HG03196 (cell line): Measurements from ENCODE around the gene CREG1.

Experiments used
- ATAC-seq: cut with Tn5 transposase; IDR thresholded peaks from one replicate; pipeline ENCODE4 v1.9.1; 2021; ENCODE audit not compliant: unreplicated experiment

The CREG1 gene

DNA sequence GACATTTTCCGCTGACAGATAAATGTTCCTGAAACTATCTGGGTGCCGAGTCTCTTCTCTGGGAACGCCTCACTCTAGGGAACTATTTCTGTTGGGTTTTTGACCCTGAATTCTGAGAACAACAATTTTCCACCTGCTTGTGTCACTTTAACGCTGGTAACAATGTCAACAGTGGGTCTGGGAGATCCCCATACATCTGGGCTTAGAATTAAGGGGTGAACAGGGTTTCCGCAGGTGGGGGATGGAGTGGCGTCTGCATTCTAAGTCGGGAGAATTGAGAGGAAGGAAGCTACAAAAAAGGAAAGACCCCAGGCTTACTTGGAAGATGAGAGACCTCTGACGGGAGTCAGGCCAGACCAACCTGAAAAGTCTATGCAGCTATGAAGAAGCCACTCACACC is 44.0 kb downstream of the CREG1 start:
- ATAC-seq: no peak

DNA sequence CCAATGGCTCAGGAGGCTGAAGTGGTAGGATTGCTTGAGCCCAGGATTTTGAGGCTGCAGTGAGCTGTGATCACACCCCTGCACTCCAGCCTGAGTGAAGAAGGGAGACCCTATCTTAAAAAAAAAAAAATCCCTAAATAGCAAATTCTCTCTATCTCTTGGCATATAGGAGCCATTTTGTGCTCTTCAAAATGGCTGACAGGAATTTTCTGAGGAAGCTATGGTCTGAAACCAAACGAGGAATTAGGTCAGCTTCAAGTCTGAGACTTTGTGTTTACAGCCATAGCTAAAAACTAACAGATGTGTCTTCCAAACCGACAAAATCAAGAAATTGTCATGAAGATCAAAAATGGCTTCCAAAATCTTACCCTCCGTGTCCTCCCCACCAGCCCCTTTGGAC is 45.8 kb downstream of the CREG1 start:
- ATAC-seq: no peak

DNA sequence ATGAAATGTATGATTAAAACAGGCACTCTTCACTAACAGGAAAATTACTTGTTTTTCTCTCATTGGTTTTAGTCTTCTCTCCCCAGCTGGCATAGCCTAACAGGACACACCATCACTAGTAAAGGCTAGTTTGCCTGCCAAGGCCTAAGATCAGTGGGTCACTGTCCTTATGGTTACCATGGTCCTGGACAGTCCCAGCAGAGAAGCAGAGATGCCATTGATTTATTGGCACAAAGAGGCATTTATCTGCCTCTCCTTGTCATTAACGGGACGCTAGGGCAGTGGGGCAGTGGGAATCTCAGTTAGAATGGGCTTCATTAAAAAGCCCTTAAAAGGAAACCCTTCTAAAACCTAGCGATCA is 49.1 kb downstream of the CREG1 start:
- no peak for ATAC-seq

DNA sequence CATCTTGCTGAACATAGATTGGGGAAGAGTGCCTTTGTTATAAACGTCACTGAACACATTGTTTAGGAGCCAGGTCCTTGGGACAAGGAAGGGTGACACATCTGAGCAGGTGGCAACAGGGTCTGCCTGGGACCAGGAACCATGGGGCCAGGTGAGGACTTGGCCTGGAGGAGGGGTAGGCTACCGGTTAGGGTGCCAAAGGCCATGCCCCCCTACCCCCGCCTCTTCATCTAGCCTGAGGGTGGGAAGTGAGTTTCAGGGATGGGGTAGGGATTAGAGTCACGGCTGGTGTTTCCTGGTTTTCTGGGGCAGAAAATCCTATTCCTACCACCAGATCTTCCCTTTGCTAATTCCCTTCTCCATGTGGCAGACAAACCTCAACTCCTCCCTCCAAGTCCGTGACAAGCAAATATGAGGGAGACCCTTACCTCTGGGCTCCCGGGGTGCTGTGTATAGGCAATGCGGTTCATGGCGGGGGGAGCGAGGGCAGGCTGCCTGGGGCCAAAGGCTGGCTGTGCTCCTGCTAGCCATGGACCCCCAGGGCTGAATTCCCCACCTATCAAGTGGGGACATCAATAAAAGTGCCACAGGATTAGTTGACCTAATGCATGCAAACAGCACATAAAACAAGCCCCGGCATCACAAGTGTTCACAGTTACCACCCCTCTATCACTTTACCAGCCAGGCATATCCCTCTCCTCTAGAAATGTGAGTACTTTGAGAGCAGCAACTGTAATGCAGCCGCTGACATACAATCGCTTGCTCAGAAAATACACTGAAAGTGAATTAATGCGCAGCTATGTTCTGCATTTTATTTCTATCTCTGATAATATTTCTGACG is 49.7 kb downstream of the CREG1 start:
- no peak for ATAC-seq

DNA sequence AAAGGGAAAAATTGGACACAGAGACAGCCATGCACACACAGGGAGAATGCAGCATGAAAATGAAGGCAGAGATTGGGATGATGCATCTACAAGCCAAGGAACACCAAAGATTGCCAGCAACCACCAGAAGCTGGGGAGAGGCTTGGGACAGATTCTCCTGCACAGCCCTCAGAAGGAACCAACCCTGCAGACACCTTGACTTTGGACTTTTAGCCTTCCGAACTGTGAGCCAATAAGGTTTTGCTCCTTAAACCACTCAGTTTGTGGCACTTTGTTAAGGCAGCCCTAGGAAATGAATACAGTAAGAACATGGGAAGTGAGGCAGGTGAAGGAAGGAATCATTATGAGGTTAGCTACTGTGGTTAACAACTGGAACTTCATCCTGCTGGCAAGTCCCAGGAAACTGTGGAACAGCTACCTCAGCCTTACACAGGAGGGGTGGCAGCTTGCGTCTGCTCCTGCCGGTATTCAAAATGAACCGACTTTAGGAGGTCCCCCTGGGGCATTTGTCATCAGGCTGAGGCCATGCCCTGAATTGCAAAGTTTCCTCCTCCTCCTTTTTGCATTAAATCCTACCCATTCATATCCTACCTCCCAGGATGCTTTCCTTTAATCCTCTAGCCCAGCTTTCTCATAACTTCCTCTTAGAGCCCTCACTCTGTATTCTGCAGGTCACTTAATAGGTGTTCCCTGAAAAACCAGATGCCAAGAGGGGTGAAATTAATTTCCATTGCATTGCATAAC is 50.7 kb downstream of the CREG1 start:
- no peak for ATAC-seq

DNA sequence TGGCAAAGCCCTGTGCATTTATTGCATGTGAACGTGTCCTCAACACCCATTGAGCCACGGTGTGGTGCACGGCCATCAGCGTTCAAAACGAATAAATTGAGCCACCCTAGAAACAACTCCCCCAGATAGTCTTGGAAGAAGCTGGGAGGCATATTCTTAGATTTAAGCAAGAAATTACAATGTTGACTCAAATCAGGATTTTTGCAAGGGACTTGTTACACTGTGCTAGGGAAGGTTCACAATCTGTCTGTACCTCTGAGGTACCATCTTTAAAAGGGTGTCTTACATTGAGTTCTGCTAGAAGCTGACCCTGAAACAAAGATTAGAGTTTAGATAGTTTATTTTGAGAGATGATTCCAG is 51.4 kb downstream of the CREG1 start:
- ATAC-seq: no peak

DNA sequence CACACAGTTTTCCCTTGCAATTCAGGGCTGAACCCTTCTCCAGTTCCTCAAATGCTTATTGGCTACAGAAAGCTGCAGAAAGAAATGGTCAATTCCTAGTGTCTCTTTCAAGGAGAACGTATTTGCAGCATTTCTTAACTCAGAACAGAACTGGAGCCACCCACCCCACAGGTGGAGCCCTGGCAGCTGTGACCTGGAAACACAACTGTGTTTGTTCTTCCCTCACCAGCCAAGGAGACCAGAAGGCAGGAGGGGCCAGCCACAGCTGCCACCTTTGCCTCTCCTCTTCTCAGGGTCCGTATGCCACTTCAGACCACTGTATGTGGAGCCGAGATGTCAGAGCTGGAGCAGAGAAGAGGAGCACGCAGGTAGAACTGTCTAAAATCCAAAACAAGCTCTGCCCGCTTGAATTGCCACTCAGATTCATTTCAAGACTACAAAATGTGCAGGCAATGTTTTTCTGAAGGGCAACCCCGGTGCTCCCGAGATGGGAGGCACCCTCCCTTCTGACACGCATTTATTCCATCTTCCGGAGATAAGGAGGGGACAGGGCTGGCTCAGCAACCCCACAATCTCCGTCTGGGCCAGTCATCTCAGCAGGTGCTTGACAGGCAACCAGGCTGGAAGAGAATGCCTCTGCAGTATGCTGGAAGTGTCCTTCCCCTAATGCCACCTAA is 51.9 kb downstream of the CREG1 start:
- no peak for ATAC-seq

DNA sequence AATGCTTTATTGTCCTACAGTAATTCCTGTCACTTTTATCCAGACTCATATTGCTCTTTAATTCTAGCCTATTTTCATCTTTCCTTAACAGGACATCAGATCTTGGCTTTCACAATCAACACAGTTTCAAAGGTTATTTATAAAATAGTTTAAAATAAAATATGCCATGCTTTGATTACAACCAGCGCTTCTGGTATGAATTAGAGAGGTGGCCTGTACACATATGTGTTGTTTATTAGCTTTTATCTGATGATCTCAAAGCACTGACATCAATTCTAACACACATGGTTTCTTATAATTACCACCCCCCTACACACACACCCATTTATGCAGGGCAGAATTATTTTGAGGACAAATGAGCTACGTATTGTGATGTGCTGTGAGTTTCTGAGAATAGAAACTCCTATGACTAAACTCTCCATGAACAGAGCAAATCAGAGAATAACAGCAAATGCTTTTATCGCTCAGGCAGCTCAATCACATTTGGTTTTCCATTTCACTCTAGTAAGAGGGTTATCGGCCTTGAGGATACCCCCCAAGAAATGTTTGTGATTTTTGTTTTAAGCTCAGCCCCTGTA is 53.2 kb downstream of the CREG1 start:
- ATAC-seq: no peak

DNA sequence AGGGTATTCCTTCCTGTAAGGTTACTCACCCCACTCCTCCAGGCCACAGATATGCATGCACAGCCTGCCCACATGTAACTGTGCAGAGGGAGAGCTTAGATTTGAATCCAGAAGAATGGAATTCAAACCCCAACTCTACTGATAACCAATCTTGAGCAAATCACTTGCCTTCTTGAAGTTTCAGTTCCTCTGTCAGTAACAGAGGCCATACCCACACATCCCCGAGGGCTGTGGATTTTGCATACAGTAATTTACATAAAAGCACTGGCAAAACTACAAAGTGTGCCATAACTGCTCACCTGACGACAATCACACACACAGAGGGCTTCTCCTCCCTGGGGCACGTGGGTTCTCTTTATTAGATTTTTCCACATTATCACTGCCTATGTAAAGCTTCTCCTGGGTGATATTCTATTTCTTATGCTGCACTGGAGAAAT is 53.9 kb downstream of the CREG1 start:
- peak; percentile 94 for ATAC-seq

DNA sequence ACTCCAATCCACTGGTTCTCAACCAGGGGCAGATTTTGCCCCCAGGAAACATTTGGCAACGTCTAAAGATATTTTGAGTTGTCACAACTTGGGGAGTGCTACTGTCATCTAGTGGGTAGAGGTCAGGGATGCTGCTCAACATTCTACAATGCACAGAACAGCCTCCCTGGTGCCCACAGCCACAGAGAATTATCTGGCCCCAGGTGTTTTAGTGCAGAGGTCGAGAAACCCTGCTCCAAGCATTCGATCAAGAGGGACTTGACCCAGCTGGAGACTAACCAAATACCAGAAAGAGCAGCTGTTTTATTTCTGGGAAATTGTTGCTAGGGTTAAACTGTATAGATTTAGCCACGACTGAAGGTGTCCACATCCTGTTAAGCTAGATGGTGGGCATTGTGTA is 54.5 kb downstream of the CREG1 start:
- ATAC-seq: no peak

DNA sequence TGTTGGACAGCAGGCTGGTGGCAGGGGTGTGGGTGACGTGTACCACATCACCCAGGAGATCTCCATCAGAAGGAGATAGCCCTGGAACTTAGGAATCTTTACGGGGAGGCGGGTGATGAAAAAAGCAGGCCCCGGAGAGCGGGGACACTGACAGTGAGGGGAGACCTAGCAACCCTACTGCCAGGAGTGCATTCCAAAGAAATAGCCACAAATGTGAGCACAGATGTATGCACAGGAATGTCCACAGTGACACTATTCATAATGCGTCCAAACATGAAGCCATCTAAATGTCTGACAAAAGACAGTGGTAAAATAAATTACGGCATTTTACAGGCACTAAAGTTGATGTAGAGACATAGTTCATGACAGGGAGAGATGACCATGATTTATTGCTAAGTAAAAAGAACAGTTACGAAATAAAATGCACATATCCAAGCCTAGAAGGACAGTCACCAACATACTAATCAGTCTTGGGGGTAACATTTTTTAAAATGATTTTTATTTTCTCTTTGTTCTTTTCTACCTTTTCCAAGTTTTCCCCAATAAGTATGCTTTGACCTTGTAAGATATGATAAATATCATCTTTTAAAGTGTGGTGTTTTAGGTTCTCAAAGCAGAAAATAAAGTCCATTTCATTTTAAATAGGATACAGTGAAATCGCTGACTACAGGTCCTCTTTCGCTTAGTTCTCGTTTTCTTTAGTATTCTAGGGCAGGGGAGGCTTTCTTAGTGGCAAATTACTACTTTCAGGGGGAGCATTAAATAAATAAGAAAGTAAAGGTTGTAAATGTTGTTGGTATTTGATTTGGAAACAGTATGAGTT is 56.6 kb downstream of the CREG1 start:
- no peak for ATAC-seq

DNA sequence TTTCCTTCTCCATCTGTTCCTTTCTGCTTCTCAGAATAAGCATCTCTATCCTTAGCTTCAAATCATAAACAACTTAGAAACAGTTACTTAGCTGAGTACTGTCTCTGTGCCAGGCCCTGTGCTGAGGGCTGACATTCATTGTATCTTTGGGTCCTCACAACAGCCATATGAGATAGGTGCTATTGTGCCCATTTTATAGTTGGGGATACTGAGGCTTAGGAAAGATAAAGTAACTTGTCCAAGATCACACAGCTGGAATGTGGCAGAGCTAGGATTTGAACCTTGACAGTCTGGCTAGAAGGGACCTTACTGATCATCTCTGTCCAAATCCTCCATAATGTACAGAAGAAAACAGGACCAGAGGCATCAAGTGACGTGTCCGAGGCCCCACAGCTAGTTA is 60.2 kb downstream of the CREG1 start:
- ATAC-seq: no peak

DNA sequence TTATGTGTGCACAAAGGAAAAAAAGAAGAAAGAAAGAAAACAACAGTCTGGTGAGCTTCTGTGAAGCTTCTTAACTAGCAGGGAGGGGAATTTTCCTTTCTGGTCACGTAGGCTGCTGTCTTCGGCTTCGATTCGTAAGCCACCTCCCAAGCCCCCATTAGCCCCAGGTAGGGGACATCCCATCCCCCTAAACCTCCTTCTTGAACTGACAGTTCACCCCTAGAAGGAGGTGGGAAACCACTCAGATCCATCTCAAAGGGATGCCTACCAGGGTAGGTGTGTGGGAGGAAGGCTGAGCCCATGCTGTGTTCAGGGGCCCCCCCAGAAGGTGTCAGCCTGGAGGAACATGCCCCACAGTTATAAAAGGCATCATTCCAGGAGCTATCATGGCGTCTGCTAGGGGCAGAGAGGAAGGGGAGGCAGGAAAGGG is 61.1 kb downstream of the CREG1 start:
- ATAC-seq: no peak

DNA sequence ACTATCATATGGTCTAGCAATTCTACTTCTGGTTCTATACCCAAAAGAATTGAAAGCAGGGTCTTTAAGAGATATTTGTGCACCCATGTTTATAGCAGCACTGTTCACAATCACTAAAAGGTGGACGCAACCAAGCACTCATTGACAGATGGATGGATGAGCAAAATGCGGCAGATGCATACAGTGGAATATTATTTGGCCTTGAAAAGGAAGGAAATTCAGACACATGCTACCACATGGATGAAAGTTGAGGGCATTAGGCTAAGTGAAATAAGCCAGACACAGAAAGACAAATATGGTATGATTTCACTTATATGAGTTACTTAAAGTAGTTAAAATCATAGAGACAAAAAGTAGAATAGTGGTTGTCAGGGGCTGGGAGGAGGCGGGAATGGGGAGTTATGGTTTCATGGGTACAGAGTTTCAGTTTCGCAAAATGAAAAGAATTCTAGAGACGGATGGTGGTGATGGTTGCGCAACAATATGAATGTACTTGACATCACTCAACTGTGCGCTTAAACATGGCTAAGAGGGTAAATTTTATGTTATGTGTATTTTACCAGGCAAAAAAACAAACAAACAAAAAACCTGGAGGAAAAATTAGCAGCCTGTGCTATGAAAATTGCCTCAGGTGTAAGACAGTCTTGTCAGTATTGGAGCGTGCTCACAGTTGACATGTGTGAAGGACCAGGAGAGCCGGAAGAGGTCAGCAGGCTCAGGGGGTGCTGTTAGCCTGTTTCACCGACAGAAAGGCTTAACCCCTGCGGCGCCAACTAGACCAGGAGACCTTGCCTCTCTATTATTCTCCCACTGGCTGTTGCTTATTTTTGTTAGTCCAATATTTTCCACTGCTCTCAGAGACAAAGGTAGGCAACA is 61.7 kb downstream of the CREG1 start:
- no peak for ATAC-seq
